GM19455 (cell line): ENCODE measurements around the gene CENPO.

Experiments used
- ATAC-seq: cut with Tn5 transposase; IDR thresholded peaks from one replicate; pipeline ENCODE4 v1.9.1; 2021; ENCODE audit not compliant: unreplicated experiment

The CENPO gene

DNA sequence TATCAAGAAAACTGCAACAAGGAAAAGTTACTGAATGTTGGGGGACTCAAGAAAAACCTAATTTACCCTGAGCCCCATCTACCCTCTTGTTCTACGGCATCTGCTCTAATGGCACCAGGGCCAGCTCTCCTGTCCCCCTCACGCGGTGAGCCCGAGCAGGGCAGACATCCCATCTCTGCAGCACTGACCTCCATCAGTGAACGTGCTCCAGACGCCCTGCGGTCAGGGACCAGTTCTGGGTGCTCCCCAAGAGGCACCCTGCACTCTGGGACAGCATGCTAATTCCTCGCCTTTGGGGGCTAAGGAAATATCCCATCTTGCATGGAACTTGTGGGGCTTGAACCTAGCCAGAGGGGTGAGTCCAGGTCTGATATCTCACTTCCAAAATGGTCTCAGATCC lies 43.0 kb downstream of the CENPO start:
- ATAC-seq = no peak

DNA sequence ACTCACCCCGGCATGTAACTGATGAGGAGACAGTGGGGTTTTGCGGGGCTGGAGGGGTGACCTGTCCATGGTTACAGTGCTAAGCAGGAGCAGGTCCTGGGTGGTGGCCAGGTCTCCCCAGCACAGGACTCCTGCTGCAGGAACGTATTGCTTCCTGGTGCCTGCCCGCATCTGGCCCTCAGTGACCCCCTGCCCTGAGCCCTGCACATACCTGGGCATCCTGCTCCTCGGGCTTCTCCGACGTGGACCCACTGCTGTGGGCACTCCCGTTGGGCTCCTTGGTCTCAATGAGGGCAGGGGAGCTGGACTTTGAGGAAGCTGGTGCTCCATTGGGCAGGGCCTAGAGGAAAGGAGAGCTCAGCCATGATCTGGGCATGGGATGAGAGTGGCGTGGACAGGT lies 43.5 kb downstream of the CENPO start:
- ATAC-seq = no peak

- ATAC-seq = no peak
Observed at GRCh38 chr2:24837996-24838513, 44.8 kb downstream of the CENPO start.

- no peak for ATAC-seq
Observed at GRCh38 chr2:24838541-24838940, 45.3 kb downstream of the CENPO start.

DNA sequence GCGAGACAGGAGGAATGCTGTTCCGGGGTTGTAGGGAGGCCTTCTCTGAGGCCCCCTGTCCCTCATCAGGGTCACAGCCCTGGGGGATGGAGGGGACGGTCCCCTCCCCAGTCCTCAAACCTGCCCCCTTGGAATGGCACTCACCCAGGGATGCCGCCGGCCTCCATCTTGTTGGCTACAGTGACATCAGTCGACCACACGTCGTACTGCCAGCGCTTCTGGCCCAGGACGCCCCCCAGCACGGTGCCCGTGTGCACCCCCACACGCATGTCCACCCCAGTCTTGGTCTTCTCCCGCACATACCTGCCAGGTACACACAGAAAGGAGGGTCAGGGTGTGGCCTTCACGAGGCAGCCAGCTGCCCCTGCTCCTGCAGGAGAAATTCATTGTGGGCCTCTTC lies 46.5 kb downstream of the CENPO start:
- no peak for ATAC-seq

DNA sequence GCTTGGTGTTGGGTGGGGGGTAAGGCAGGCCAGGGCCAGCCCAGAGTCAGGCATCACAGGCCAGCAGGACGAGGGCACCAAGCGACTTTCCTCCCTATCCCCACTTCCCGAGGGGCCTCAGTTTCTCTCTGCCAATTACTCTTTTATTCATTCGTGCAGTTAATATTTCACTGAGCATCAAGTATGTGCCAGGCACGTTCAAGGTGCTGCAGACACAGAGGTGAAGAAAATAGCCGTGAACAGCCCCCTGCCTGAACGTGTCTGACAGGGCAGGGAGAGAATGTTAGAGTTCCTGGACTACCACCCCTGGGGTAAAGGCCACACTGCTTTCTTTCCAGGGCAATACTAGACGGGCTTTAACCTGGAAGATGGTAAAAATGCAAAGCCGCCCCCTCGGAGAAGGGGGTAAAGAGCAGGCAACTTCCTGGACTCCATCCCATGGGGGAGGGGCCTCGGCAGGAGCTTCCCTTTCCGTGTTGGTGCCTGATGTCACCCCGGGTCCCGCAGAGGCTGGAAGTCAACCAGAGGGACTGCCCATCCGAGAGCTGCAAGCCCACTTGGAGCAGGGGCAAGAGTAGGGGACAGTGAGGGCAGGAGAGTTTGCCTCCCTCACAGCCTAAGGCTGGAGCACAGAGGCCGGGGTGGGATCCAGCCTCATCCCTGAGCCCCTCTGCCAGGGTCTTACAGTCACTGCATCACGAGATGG lies 47.1 kb downstream of the CENPO start:
- no peak for ATAC-seq

GRCh38 chr2:24840962-24841945 lies 48.0 kb downstream of the CENPO start:
- no peak for ATAC-seq

GRCh38 chr2:24842081-24843050 lies 49.1 kb downstream of the CENPO start:
- ATAC-seq = no peak

- ATAC-seq = no peak
Observed at GRCh38 chr2:24843330-24843860, 50.2 kb downstream of the CENPO start.

- no peak for ATAC-seq
Observed at GRCh38 chr2:24844023-24844685, 50.9 kb downstream of the CENPO start.

DNA sequence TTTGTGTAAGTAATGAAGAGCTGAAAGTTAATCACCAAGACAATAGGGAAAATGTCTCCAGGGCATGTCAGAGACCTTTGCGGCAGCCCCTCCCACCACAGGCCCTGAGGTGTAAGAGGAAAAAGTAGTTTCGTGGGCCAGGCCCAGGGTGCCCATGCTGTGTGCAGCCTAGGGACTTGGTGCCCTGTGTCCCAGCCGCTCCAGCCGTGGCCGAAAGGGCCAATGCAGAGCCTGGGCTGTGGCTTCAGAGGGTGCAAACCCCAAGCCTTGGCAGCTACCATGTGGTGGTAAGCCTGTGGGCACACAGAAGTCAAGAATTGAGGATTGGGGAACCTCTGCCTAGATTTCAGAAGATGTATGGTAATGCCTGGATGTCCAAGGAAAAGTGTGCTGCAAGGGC lies 52.5 kb downstream of the CENPO start:
- ATAC-seq = no peak

- ATAC-seq = no peak
Observed at GRCh38 chr2:24850944-24851343, 57.7 kb downstream of the CENPO start.

- no peak for ATAC-seq
Observed at GRCh38 chr2:24852026-24852425, 58.8 kb downstream of the CENPO start.

DNA sequence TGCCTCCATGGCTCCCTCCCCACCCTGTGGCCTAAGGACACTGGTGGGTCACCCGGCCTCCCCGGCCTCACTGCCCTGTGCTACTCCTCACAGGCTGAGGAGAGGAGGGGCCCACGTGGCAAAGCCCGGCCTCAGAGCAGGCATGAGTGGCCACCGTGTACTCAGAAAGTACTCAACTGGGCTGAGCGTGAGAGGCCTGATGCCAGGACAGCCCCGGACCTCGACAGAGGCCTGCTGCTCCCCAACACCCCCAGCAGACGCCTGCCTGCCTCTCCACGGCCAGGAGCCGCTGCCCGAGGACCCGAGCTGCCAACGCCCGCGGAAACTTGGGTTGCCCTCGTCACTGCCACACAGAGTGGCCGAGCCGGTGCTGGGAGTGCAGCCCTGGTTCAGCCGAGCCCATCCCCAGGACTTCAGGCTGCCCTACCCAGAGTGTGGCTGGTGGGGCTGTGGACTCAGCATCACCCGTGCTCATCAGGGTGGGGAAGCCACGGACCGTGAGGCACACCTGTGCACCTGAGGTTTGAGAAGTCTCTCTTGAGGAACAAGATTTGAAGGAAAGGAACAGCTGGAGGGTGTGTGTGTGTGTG lies 59.3 kb downstream of the CENPO start:
- no peak for ATAC-seq

DNA sequence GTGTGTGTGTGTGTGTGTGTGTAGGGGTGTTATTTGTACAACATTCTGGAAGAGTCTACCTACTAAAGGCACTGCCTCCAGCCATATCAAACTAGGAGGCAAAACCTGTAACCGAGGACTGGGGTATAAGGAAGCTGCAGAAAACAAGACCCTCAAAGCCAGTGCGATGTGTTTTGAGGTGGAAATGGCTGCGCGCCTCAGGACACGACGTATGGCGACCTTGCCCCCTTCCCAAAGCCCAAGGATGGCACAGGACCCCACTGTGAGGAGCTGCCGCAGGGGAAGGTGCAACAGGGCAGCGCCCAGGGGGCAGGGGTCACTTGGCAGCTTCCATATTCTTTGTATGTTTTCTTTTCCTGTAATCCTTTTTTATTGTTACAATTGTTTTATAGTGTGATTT lies 59.8 kb downstream of the CENPO start:
- no peak for ATAC-seq

DNA sequence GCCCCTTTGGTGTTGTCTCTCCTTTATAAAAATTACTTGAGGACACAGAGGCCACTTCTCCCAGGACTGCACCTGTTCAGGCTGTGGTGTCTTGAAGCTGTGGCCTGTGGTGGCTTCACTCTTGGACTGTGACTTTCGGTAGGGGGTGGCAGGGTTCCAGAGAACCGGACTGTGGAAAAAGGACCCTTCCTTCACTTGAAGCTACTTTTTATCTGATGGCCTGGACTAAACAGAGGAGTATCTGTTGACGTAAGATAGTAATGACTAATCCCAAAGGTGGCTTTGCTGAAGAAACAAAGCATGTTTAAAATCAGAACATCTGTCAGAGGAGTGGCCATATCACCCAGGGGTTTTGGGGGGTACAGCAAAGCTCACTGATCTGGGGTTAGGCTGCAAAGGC lies 60.8 kb downstream of the CENPO start:
- no peak for ATAC-seq

- ATAC-seq = no peak
Observed at GRCh38 chr2:24855022-24855622, 61.9 kb downstream of the CENPO start.

GRCh38 chr2:24855726-24856125 lies 62.5 kb downstream of the CENPO start:
- no peak for ATAC-seq

DNA sequence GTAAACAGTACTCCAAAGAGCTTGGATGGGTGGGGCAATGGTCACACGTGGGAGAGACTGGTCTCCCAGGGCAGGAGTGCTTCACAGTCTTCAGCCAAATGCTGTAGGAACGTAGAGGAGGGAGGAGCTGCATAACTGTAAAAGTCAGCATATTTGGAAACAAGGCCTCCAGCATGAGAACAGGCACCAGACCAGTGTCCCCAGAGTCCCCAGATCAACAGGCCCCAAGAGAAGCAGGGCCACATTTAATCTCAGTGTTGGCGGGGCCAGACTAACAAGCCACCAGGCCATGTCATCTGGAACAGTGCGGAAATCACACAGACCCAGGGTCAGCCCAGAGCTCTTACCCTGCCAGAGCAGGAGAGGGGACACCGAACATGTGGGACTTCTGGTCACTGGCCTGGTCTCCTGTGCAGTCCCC lies 63.6 kb downstream of the CENPO start:
- no peak for ATAC-seq
